A549 (cell line): ENCODE measurements around the gene TTC3. TPM values are rescaled to one million over a fixed set of nuclear protein-coding genes. Genes with fewer than 3 reads are reported as not detected.

Source experiments
- ATAC-seq, 2 experiments: fragments of 200-7000 bp in 1 of 2; fragments of >200 bp in 1 of 2; cut with Nextera tagmentation in 1 of 2; cut with Tn5 transposase in 1 of 2; 3 replicates each; pipeline versions ENCODE4 v1.8.0 to v1.9.1; 2018 to 2020; ENCODE audit warnings: mild to moderate bottlenecking in 1 of 2, moderate library complexity in 1 of 2
- CTCF ChIA-PET: fragments of 300-600 bp; sonication (Branson Sonifier 250); formaldehyde crosslinking; extraction: SDS; loops from one replicate; lab custom pipeline; 2021; ENCODE audit warnings: antibody characterized with exemption, inconsistent platforms; lab: Yijun Ruan, JAX
- POLR2A ChIA-PET: fragments of 350-600 bp; formaldehyde crosslinking; extraction: SDS; loops from one replicate; lab custom pipeline; 2021; ENCODE audit warnings: antibody characterized with exemption, inconsistent platforms; lab: Yijun Ruan, JAX
- DNase-seq, 2 experiments: peaks; one replicate each; pipeline versions ENCODE4 v3.0.0 to v3.0.0-alpha.2; 2011 to 2016; ENCODE audit warnings: low read depth in 1 of 2, low spot score in 1 of 2
- FAIRE-seq: peaks from 2 replicates; lab custom pipeline; 2011; peaks lifted over from hg19 to GRCh38; lab: Jason Lieb, UNC
- H3K27ac ChIP-seq, 2 experiments: fragments of >200 bp; sonication (Bioruptor Twin); formaldehyde crosslinking; 3 replicates each; pipeline ENCODE4 v1.5.1; 2016 to 2017
- H3K4me1 ChIP-seq: fragments of >200 bp; sonication (Bioruptor Twin); formaldehyde crosslinking; 3 replicates; pipeline ENCODE4 v1.6.1; 2016
- H3K4me2 ChIP-seq: fragments of >200 bp; sonication (Bioruptor Twin); formaldehyde crosslinking; 3 replicates; pipeline ENCODE4 v1.6.1; 2016
- H3K4me3 ChIP-seq: fragments of >200 bp; sonication (Bioruptor Twin); formaldehyde crosslinking; 3 replicates; pipeline ENCODE4 v1.5.1; 2016
- H3K9me3 ChIP-seq: fragments of >200 bp; sonication (Bioruptor Twin); formaldehyde crosslinking; 3 replicates; pipeline ENCODE4 v1.6.1; 2016
- CEBPB ChIP-seq, 2 experiments: fragments of >200 bp in 1 of 2; sonication (Bioruptor Twin) in 1 of 2; formaldehyde crosslinking in 1 of 2; IDR thresholded peaks; 2 replicates each; pipeline ENCODE4 v1.6.1; 2012 to 2016
- CHD4 ChIP-seq: fragments of 200-600 bp; sonication (generic); IDR thresholded peaks from 2 replicates; pipeline ENCODE4 v1.6.1; 2016; ENCODE audit warnings: antibody characterized with exemption, mild to moderate bottlenecking, borderline replicate concordance
- EHF ChIP-seq: fragments of 250-450 bp; sonication (Bioruptor Pico); IDR thresholded peaks from 2 replicates; pipeline ENCODE4 v1.5.0; 2020; ENCODE audit warnings: mild to moderate bottlenecking
- EHMT2 ChIP-seq: fragments of 200-600 bp; sonication (generic); IDR thresholded peaks from 2 replicates; pipeline ENCODE4 v1.6.1; 2016; ENCODE audit warnings: antibody characterized with exemption, low read depth, mild to moderate bottlenecking, moderate library complexity
- EP300 ChIP-seq, 2 experiments: fragments of >200 bp; sonication (Bioruptor Twin); formaldehyde crosslinking; IDR thresholded peaks; 2 replicates in 1 of 2; 3 replicates in 1 of 2; pipeline ENCODE4 v1.6.1; 2016 to 2017
- ESRRA ChIP-seq: fragments of 150-350 bp; IDR thresholded peaks from 2 replicates; pipeline ENCODE4 v1.6.1; 2014; ENCODE audit warnings: mild to moderate bottlenecking, low read length, borderline replicate concordance
- HDAC2 ChIP-seq: fragments of 200-600 bp; sonication (generic); IDR thresholded peaks from 2 replicates; pipeline ENCODE4 v1.6.1; 2016
- HEYL ChIP-seq: fragments of 250-450 bp; sonication (Bioruptor Pico); IDR thresholded peaks from 2 replicates; pipeline ENCODE4 v1.8.0; 2021; ENCODE audit warnings: mild to moderate bottlenecking, moderate library complexity
- HOXA7 ChIP-seq: fragments of 250-450 bp; sonication (Bioruptor Pico); IDR thresholded peaks from 2 replicates; pipeline ENCODE4 v1.5.0; 2020; ENCODE audit warnings: mild to moderate bottlenecking, moderate library complexity
- KDM5A ChIP-seq: fragments of 200-600 bp; sonication (generic); IDR thresholded peaks from 2 replicates; pipeline ENCODE4 v1.6.1; 2016; ENCODE audit warnings: antibody characterized with exemption, mild to moderate bottlenecking
- MAFK ChIP-seq: fragments of 450-650 bp; IDR thresholded peaks from 2 replicates; pipeline ENCODE4 v1.6.1; 2014; ENCODE audit not compliant: partially characterized antibody
- NFE2L2 ChIP-seq: fragments of 150-350 bp; conservative IDR thresholded peaks from 2 replicates; pipeline ENCODE4 v1.6.1; 2014; ENCODE audit warnings: low read length
- POLR2A ChIP-seq: IDR thresholded peaks from 2 replicates; pipeline ENCODE4 v1.6.1; 2012; ENCODE audit warnings: mild to moderate bottlenecking, low read length
- POLR2AphosphoS2 ChIP-seq: conservative IDR thresholded peaks from 2 replicates; pipeline ENCODE4 v1.6.1; 2012; ENCODE audit warnings: low read length, improper control_type of control experiment, inconsistent platforms
- RAD21 ChIP-seq, 2 experiments: fragments of >200 bp in 1 of 2; sonication (Bioruptor Twin) in 1 of 2; formaldehyde crosslinking in 1 of 2; IDR thresholded peaks in 1 of 2; conservative IDR thresholded peaks in 1 of 2; 2 replicates in 1 of 2; 3 replicates in 1 of 2; pipeline ENCODE4 v1.6.1; 2012 to 2018; ENCODE audit warnings: inconsistent platforms in 1 of 2
- RARB ChIP-seq: fragments of 250-450 bp; sonication (Bioruptor Pico); IDR thresholded peaks from 2 replicates; pipeline ENCODE4 v1.8.0; 2021; ENCODE audit warnings: mild to moderate bottlenecking, moderate library complexity
- RCOR1 ChIP-seq: fragments of 150-350 bp; IDR thresholded peaks from 2 replicates; pipeline ENCODE4 v1.6.1; 2014; ENCODE audit warnings: antibody characterized with exemption, low read length, low read depth
- SMC3 ChIP-seq: fragments of >200 bp; sonication (Bioruptor Twin); formaldehyde crosslinking; IDR thresholded peaks from 3 replicates; pipeline ENCODE4 v1.6.1; 2018; ENCODE audit warnings: inconsistent platforms
- TFCP2L1 ChIP-seq: fragments of 250-450 bp; sonication (Bioruptor Pico); IDR thresholded peaks from 2 replicates; pipeline ENCODE4 v1.5.0; 2021; ENCODE audit warnings: mild to moderate bottlenecking
- TP53 ChIP-seq: fragments of 250-450 bp; sonication (Bioruptor Pico); IDR thresholded peaks from 2 replicates; pipeline ENCODE4 v1.5.0; 2021; ENCODE audit warnings: mild to moderate bottlenecking, moderate library complexity
- ZFP36 ChIP-seq: fragments of 450-650 bp; IDR thresholded peaks from 2 replicates; pipeline ENCODE4 v1.6.1; 2014; ENCODE audit warnings: borderline replicate concordance; ENCODE audit not compliant: partially characterized antibody
- ZSCAN20 ChIP-seq: fragments of 250-450 bp; sonication (Bioruptor Pico); IDR thresholded peaks from 2 replicates; pipeline ENCODE4 v1.8.0; 2022; ENCODE audit warnings: mild to moderate bottlenecking, moderate library complexity
- WGBS: methylation state at CpG from one replicate; pipeline ENCODE4 v1.1.6; 2017; ENCODE audit errors: missing lambda C conversion rate; 5-methylcytosine and 5-hydroxymethylcytosine counted together
- polyA plus RNA-seq, 4 experiments: library from polyadenylated mRNA; depleted of rRNA in 3 of 4; stranded (reverse); fragments of >200 nt; fragmentation: RNase III in 1 of 4; extraction: RNeasy Plus Mini Kit Qiagen cat#74134 plus additional on column Dnase treatment in 1 of 4; gene quantifications; 2 replicates in 3 of 4; 3 replicates in 1 of 4; pipeline ENCODE4 v1.2.3, GENCODE V29; 2011 to 2017
- TF ChIP-seq, protein P1 (sequence below): IDR thresholded peaks from 2 replicates; pipeline ENCODE4 v1.6.1; 2012
- TF ChIP-seq, protein P2 (sequence below): fragments of 250-450 bp; sonication (Bioruptor Pico); IDR thresholded peaks from 2 replicates; pipeline ENCODE4 v1.5.0; 2021; ENCODE audit warnings: mild to moderate bottlenecking, moderate library complexity, borderline replicate concordance
- TF ChIP-seq, protein P3 (sequence below): IDR thresholded peaks from 2 replicates; pipeline ENCODE4 v1.6.1; 2012
- TF ChIP-seq, protein P4 (sequence below): fragments of >200 bp; sonication (Bioruptor Twin); formaldehyde crosslinking; IDR thresholded peaks from 3 replicates; pipeline ENCODE4 v1.5.1; 2016
- TF ChIP-seq, protein P5 (sequence below): fragments of >200 bp; sonication (Bioruptor Twin); formaldehyde crosslinking; IDR thresholded peaks from 2 replicates; pipeline ENCODE4 v1.6.1; 2016

TTC3 gene
- polyA plus RNA-seq, 2 of the 4 experiments (the other 2 are of a cell fraction): 34.2 to 62.2 TPM

DNA sequence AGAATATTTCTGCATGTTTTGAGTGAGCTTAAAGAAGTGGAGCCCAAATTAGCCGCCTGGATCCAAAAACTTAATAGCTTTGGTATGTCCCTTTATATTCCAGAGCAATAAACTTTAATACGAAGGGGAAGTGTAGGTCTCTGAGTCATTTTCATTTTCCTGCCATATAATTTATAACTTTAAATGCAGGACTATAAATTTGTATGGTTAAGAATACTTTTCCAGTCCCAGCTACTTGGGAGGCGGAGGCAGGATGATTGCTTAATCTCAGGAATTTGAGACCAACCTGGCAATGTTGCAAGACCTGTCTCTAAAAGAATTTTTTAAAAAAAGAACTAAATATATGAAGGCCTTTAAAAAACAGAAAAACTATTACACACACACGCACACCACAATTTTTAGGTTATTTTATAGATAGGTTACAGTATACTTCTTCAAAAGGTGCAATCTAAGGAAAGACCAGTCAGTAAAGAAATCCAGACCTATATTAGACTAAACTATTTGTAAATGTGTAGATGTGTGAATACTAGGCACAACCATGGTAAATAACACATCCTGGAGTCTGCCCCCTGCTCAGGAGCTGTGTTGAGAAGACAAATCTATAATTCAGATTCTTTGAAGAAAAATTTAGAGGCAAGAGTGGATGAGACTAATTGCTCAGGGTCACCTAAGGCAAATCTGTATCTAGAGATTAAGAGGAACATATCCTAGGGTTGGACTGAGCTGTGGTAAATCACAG is 80.3 kb downstream of the TTC3 start:
- ATAC-seq: no peak
- H3K4me1 ChIP-seq: no peaks in the 10 kb centered on the region
- TF ChIP-seq EHF (CRISPR knock-in tag) (no peak), NFE2L2 (no peak), ESRRA (no peak), RAD21 (conservative IDR thresholded peaks at IDR 0.05 in 1 of 2, IDR thresholded peaks at IDR 0.05 in 1 of 2) (no peak), POLR2AphosphoS2 (no peak), HDAC2 (no peak), CHD4 (no peak), ZSCAN20 (CRISPR knock-in tag) (no peak), KDM5A (no peak), HEYL (no peak), TP53 (CRISPR knock-in tag) (no peak), EP300 (IDR thresholded peaks at IDR 0.05) (no peak), ZFP36 (no peak), RCOR1 (no peak), POLR2A (no peak)
- TF ChIP-seq, protein P1, sequence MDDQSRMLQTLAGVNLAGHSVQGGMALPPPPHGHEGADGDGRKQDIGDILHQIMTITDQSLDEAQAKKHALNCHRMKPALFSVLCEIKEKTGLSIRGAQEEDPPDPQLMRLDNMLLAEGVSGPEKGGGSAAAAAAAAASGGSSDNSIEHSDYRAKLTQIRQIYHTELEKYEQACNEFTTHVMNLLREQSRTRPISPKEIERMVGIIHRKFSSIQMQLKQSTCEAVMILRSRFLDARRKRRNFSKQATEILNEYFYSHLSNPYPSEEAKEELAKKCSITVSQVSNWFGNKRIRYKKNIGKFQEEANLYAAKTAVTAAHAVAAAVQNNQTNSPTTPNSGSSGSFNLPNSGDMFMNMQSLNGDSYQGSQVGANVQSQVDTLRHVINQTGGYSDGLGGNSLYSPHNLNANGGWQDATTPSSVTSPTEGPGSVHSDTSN: no peak
- TF ChIP-seq, protein P2, sequence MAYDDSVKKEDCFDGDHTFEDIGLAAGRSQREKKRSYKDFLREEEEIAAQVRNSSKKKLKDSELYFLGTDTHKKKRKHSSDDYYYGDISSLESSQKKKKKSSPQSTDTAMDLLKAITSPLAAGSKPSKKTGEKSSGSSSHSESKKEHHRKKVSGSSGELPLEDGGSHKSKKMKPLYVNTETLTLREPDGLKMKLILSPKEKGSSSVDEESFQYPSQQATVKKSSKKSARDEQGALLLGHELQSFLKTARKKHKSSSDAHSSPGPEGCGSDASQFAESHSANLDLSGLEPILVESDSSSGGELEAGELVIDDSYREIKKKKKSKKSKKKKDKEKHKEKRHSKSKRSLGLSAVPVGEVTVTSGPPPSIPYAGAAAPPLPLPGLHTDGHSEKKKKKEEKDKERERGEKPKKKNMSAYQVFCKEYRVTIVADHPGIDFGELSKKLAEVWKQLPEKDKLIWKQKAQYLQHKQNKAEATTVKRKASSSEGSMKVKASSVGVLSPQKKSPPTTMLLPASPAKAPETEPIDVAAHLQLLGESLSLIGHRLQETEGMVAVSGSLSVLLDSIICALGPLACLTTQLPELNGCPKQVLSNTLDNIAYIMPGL (CRISPR knock-in tag): no peak
- TF ChIP-seq, protein P3, sequence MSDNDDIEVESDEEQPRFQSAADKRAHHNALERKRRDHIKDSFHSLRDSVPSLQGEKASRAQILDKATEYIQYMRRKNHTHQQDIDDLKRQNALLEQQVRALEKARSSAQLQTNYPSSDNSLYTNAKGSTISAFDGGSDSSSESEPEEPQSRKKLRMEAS: no peak
- TF ChIP-seq, protein P4, sequence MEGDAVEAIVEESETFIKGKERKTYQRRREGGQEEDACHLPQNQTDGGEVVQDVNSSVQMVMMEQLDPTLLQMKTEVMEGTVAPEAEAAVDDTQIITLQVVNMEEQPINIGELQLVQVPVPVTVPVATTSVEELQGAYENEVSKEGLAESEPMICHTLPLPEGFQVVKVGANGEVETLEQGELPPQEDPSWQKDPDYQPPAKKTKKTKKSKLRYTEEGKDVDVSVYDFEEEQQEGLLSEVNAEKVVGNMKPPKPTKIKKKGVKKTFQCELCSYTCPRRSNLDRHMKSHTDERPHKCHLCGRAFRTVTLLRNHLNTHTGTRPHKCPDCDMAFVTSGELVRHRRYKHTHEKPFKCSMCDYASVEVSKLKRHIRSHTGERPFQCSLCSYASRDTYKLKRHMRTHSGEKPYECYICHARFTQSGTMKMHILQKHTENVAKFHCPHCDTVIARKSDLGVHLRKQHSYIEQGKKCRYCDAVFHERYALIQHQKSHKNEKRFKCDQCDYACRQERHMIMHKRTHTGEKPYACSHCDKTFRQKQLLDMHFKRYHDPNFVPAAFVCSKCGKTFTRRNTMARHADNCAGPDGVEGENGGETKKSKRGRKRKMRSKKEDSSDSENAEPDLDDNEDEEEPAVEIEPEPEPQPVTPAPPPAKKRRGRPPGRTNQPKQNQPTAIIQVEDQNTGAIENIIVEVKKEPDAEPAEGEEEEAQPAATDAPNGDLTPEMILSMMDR: no peak
- TF ChIP-seq, all 56 proteins: peak for 0
- 92% methylated on average over 4 of the region's 4 CpGs for WGBS
- Histone ChIP-seq H3K4me3 (no peak overlapping the region), H3K27ac (no peak overlapping the region), H3K9me3 (no peaks in the 10 kb centered on the region), H3K4me2 (no peak overlapping the region)
- DNase-seq: no peak
- CTCF ChIA-PET: interaction anchor here (0.7 to 1.0 kb wide), 2 partner anchors 13 to 547 kb away, joined by 3 read pairs; no protein-coding TSS in a partner anchor
- no peak for FAIRE-seq
- POLR2A ChIA-PET: no interaction called here

DNA sequence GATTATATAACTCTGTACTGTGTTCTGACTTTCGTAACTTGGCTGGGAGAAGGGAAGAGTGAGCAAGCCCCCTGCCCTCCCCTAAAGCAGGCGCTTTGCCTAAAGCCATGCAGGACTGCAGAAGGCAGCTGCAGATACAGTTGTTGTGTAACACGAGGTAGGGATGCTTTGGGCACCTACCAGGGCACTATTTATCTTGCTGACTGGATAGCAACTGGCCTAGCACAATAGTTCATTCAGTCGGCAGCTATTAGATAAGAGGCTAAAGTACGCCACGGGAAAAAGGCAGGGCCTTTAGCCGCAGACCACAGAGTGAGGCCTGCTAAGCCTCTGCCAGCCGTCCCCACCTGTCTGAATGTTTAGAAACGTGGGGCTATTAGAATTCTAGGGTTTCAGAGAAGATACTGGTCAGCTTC is 80.9 kb downstream of the TTC3 start:
- H3K4me3 ChIP-seq: no peak overlapping the region
- ATAC-seq: no peak
- CTCF ChIA-PET: interaction anchor here (0.7 to 1.0 kb wide), 2 partner anchors 13 to 546 kb away, joined by 3 read pairs; no protein-coding TSS in a partner anchor

More for the DNA sequence above, 80.9 kb downstream of the TTC3 start:
- Histone ChIP-seq H3K9me3 (no peaks in the 10 kb centered on the region), H3K4me2 (no peak overlapping the region), H3K27ac (no peak overlapping the region), H3K4me1 (no peaks in the 10 kb centered on the region)
- FAIRE-seq (no peak), DNase-seq (no peak)
- TF ChIP-seq CEBPB (IDR thresholded peaks at IDR 0.05) (no peak), RARB (CRISPR knock-in tag) (no peak), MAFK (no peak), KDM5A (no peak), HOXA7 (no peak), TFCP2L1 (CRISPR knock-in tag) (no peak), EHMT2 (no peak), POLR2A (no peak), TP53 (CRISPR knock-in tag) (no peak), SMC3 (no peak)
- TF ChIP-seq, protein P5, sequence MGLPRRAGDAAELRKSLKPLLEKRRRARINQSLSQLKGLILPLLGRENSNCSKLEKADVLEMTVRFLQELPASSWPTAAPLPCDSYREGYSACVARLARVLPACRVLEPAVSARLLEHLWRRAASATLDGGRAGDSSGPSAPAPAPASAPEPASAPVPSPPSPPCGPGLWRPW: no peak
- POLR2A ChIA-PET: no interaction called here
- 82% methylated on average over 7 of the region's 9 CpGs for WGBS
